ENCODE data around the gene MPRIP. TPM values are rescaled to one million over a fixed set of nuclear protein-coding genes. Genes with fewer than 3 reads are reported as not detected.

Gene MPRIP
- total RNA-seq, 1 donor from 2014 or later, result 863 TPM

- H3K4me1 Mint-ChIP-seq (ENCODE audit: low read depth, unreplicated experiment), result peaks cover 26% of the 10 kb centered on the region
- peak overlapping the region; percentile 100 for H3K27ac Mint-ChIP-seq (ENCODE audit: unreplicated experiment)
Measured at GRCh38 chr17:17235212-17236174, 193.2 kb downstream of the MPRIP start.

GRCh38 chr17:17236295-17237025 lies 194.2 kb downstream of the MPRIP start:
- H3K27ac Mint-ChIP-seq (ENCODE audit: unreplicated experiment), result peak overlapping the region; percentile 100
- H3K4me1 Mint-ChIP-seq (ENCODE audit: low read depth, unreplicated experiment), result peaks cover 26% of the 10 kb centered on the region
- peaks cover 14% of the 10 kb centered on the region for H3K27me3 Mint-ChIP-seq (ENCODE audit: unreplicated experiment)
- peak overlapping the region; percentile 100 for H3K4me3 Mint-ChIP-seq (ENCODE audit: unreplicated experiment)
- DNase-seq, result peak; percentile 47
- H3K9me3 Mint-ChIP-seq (ENCODE audit: unreplicated experiment), result peaks cover 3% of the 10 kb centered on the region
- no peaks in the 10 kb centered on the region for H3K36me3 Mint-ChIP-seq (ENCODE audit: unreplicated experiment)
- no peak for TF ChIP-seq CTCF (IDR thresholded peaks at IDR 0.05; ENCODE audit: partially characterized antibody, unreplicated experiment)

More at GRCh38 chr17:17235212-17236174, 193.2 kb downstream of the MPRIP start:
- no peaks in the 10 kb centered on the region for H3K36me3 Mint-ChIP-seq (ENCODE audit: unreplicated experiment)
- peaks cover 14% of the 10 kb centered on the region for H3K27me3 Mint-ChIP-seq (ENCODE audit: unreplicated experiment)
- no peak for TF ChIP-seq CTCF (IDR thresholded peaks at IDR 0.05; ENCODE audit: partially characterized antibody, unreplicated experiment)
- H3K9me3 Mint-ChIP-seq (ENCODE audit: unreplicated experiment), result peaks cover 4% of the 10 kb centered on the region
- peak overlapping the region; percentile 100 for H3K4me3 Mint-ChIP-seq (ENCODE audit: unreplicated experiment)
- no peak for DNase-seq

- Mint-ChIP-seq H3K27me3 (ENCODE audit: unreplicated experiment) (peaks cover 16% of the 10 kb centered on the region), H3K9me3 (ENCODE audit: unreplicated experiment) (peaks cover 3% of the 10 kb centered on the region), H3K4me3 (ENCODE audit: unreplicated experiment) (peak within 1 kb of the TSS; percentile 100), H3K36me3 (ENCODE audit: unreplicated experiment) (no peaks in the 10 kb centered on the region), H3K4me1 (ENCODE audit: low read depth, unreplicated experiment) (peaks cover 19% of the 10 kb centered on the region), H3K27ac (ENCODE audit: unreplicated experiment) (peak within 1 kb of the TSS; percentile 100)
- TF ChIP-seq CTCF (IDR thresholded peaks at IDR 0.05; ENCODE audit: partially characterized antibody, unreplicated experiment), result no peak
- DNase-seq, result peak; percentile 81
Measured at GRCh38 chr17:17237026-17237799, 195.0 kb downstream of the MPRIP start, which contains the start of gene FLCN. Gene FLCN (minus strand): TSS chr17:17237168. CDS start chr17:17228137, 9,031 bp downstream.

GRCh38 chr17:17239832-17240231 lies 197.6 kb downstream of the MPRIP start:
- H3K9me3 Mint-ChIP-seq (ENCODE audit: unreplicated experiment), result peaks cover 5% of the 10 kb centered on the region
- peaks cover 17% of the 10 kb centered on the region for H3K27me3 Mint-ChIP-seq (ENCODE audit: unreplicated experiment)
- DNase-seq, result no peak
- peak overlapping the region; percentile 42 for H3K4me3 Mint-ChIP-seq (ENCODE audit: unreplicated experiment)
- H3K4me1 Mint-ChIP-seq (ENCODE audit: low read depth, unreplicated experiment), result peaks cover 17% of the 10 kb centered on the region
- no peak overlapping the region for H3K27ac Mint-ChIP-seq (ENCODE audit: unreplicated experiment)
- no peak for TF ChIP-seq CTCF (IDR thresholded peaks at IDR 0.05; ENCODE audit: partially characterized antibody, unreplicated experiment)
- H3K36me3 Mint-ChIP-seq (ENCODE audit: unreplicated experiment), result no peaks in the 10 kb centered on the region
